HG02642 (cell line): ENCODE data around the gene SPDYE9.
"Not testable (repeated sequence)": the region's sequence is repeated elsewhere in the genome, so short reads cannot be mapped to it uniquely, and the experiment has no call there.

Source experiments
- ATAC-seq: cut with Tn5 transposase; IDR thresholded peaks from one replicate; pipeline ENCODE4 v1.9.1; 2021; ENCODE audit warnings: mild to moderate bottlenecking; ENCODE audit not compliant: unreplicated experiment, poor library complexity

Gene SPDYE9, protein sequence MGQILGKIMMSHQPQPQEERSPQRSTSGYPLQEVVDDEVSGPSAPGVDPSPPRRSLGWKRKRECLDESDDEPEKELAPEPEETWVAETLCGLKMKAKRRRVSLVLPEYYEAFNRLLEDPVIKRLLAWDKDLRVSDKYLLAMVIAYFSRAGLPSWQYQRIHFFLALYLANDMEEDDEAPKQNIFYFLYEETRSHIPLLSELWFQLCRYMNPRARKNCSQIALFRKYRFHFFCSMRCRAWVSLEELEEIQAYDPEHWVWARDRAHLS

DNA sequence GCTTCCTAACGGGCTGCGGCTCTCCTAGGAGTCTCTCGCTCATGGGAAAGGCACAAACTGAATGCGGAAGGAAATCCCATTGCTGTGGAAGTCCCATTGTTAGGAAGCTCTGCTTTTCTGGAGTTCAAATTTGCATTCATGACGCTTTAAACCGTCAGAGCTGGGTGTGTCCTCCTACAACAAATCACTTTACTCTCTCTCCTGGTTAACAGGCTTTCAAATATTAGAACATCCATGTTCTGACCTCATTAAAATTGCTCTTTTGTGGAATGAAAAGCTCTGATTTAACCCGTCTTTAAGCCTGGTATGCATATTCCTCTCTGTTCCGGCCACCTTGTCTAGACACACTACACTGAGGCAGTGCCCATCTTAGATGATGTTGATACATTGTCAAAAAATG lies at the start of gene SPDYE9:
Gene SPDYE9 (minus strand): TSS at position 101 of the 400 bp plus-strand sequence. CDS start 1,800 bp downstream, outside the sequence.
- ATAC-seq: not testable (repeated sequence)

DNA sequence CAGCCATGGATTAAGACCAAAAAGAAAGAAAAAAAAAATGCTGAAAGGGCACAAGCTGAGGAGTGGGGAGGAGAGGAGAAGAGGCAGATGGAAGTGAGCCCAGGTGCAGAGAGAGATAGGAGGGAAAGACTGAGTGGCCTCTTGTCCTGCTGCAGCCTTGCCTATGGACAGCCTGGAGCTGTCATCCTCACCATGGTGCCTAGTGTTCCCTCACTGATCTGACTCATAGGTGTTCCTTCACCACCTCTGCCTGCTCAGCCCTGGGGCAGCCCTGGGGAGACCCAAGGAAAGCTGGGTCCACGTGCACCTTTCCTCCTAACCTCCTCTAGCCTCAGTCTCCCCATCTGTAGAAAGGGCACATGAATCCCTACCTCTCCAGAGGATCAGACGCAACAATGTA lies 49.0 kb upstream of the SPDYE9 start:
- ATAC-seq: not testable (repeated sequence)

DNA sequence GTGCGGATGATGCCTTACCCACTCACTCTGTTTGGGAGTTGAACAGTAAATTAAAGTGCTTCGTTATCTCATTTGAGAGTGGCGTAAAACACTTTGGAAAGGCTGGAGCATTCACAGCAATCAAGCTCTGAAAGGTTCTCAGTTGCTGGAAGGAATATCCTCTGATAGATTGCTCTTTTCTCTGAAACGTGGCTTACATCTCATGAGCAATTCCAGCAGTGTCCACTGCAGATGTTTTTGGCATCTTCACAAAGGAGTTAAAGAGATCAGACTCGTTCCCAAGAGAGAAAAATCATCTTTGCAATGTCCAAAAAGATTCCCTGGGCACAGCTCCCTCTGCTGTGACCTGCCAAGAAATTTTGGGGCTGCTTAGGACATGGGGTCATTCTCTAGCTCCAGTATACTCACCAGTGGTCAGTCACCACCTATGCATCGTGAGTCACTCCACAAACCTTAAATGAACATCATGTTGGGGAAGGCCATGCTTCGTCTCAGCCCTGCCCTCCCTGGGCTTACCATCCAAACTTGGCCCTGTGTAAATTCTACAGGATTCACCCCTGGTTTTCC lies 46.9 kb upstream of the SPDYE9 start:
- ATAC-seq: not testable (repeated sequence)

DNA sequence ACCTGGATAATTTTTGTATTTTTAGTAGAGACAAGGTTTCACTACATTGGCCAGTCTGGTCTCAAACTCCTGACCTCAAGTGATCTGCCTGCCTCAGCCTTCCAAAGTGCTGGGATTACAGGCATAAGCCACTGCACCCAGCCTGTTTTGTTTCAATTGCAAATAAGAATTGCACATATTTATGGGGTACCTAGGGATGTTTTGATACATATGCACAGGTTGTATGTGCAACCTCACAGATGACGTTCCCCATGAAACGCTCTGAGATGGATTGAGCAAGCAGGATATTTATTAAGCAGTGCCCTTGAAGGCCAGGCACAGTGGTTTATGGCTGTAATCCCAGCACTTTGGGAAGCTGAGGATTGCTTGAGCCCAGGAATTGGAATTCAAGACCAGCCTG lies 44.8 kb upstream of the SPDYE9 start:
- ATAC-seq: not testable (repeated sequence)

DNA sequence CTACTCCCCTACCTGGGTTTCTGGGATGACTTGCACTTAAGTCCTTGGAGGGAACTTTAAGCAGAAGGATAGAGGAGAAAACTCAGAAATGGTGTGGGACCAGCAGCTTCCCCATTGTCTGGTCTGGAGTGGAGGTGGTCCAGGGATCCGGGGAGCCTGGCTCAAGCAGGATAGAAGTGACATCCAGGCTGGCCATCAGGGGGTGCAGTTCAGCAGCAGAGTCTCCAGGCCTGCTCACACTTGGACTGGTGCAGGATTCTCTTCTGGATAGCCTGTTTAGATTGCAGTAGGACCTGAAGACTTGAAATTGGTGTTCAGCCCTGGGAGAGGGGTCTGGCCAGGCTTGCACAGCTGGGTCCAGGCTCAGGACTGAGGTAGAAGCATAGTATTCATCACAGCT lies 38.3 kb upstream of the SPDYE9 start:
- ATAC-seq: not testable (repeated sequence)

DNA sequence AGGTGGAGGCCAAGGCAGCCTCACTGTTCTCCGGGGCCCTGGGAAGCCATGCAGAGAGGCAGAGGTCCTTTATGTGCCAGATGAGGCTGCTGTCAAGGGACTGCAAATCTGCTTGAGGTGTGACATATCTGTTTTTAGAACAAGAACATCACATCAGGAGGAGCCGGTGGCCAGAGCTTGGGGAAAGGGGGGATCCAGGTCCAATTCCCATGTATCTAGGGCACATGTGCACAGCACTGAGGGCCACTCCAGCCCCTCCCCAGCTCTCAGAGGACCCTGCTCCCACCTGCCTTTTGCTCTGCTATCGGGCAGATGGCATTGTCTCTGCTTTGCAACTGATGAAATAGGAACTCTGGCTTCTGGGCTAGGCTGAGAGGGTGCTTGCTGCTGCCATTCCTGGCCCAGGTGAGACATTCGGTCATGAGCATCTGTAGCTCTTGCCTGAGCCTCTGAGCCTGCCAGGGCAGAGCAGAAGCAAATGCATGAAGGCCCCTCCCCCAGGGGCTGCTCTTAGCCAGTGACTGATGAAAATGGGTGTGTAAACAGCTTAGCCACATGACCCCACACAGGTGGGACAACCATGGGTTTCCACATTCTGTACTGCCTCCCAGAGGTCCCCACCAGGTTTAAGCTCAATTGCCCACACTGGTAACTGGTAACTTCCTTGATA lies 37.1 kb upstream of the SPDYE9 start:
- ATAC-seq: not testable (repeated sequence)

DNA sequence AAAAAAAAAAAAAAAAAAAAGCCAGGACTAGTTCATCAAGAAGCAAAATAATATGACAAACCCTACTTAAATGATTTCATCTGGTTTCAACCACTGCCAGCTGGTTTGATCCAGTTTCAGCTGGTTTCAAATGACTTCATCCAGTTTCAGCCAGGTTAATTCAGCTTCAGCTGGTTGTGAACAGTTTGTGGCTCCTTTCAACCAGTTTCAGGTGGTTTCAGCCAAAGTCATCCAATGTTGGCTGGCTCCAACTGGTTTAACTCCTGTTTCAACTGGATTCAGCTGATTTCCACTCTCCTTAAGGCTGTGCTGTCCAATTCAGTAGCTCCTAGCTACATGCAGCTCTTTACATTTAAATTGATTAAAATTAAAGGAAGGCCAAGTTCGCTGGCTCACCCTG lies 32.3 kb upstream of the SPDYE9 start:
- ATAC-seq: not testable (repeated sequence)

DNA sequence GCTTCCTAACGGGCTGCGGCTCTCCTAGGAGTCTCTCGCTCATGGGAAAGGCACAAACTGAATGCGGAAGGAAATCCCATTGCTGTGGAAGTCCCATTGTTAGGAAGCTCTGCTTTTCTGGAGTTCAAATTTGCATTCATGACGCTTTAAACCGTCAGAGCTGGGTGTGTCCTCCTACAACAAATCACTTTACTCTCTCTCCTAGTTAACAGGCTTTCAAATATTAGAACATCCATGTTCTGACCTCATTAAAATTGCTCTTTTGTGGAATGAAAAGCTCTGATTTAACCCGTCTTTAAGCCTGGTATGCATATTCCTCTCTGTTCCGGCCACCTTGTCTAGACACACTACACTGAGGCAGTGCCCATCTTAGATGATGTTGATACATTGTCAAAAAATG lies 28.0 kb downstream of the SPDYE9 start, which contains the start of gene SPDYE11:
Gene SPDYE11 (minus strand): TSS at position 101 of the 400 bp plus-strand sequence. CDS start 1,800 bp downstream, outside the sequence.
- ATAC-seq: not testable (repeated sequence)

DNA sequence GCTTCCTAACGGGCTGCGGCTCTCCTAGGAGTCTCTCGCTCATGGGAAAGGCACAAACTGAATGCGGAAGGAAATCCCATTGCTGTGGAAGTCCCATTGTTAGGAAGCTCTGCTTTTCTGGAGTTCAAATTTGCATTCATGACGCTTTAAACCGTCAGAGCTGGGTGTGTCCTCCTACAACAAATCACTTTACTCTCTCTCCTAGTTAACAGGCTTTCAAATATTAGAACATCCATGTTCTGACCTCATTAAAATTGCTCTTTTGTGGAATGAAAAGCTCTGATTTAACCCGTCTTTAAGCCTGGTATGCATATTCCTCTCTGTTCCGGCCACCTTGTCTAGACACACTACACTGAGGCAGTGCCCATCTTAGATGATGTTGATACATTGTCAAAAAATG lies 56.2 kb downstream of the SPDYE9 start, which contains the start of gene SPDYE8:
Gene SPDYE8 (minus strand): TSS at position 101 of the 400 bp plus-strand sequence. CDS start 1,800 bp downstream, outside the sequence.
- ATAC-seq: not testable (repeated sequence)
